Measurements from ENCODE around the gene AP1AR. TPM values are rescaled to one million over a fixed set of nuclear protein-coding genes. Genes with fewer than 3 reads are reported as not detected.

Gene AP1AR
- total RNA-seq, 1 experiment from 2014 or later: 34.6 TPM

DNA sequence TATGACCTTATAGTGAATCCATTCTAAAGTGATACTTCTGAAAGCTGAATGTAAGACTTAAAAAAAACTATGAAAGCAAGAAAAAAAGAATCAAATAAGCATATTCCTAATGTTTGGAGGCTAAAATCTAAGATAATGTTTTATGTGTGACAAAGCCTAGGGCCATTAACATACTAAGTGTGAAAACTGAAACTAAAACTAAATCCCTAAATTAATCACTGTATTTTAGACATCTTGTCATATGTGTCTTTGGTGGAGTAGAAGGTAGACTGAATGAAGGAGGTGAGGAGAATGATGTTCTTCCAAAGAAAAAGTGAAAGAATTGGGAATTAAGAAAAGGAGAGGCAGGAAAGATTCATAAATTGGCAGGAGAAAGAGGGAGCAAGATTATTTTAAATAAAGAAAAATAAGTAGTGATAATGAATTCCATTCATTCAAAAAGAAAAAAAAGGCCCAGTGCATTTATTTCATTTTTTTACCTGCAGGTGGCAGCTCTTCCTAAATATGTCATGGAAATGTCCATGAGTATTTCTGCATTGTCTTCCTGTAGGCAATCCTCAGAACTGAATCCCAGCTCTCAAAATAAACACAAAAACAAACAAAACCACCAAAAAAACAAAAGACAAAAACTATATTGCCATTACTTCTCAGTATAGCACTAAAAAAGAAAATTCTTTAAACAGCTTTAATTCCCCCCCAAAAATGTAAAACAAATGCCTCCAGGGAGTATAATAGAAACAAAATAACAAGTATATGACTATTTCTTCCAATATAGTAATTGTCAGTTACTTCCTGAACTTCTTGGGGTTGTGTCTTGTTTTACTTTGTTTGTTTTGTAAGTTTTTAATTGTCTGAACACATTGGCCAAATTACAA is 17.0 kb upstream of the AP1AR start:
- peak; percentile 40 for DNase-seq (ENCODE audit: low spot score)
- in situ Hi-C loops (cut with HindIII; ENCODE audit: low sequenced_read_pairs): no loop called here

- no peak for DNase-seq (ENCODE audit: low spot score)
- in situ Hi-C loops (cut with HindIII; ENCODE audit: low sequenced_read_pairs): no loop called here
These were observed 11.7 kb upstream of the AP1AR start for GRCh38 chr4:112219826-112220366.

DNA sequence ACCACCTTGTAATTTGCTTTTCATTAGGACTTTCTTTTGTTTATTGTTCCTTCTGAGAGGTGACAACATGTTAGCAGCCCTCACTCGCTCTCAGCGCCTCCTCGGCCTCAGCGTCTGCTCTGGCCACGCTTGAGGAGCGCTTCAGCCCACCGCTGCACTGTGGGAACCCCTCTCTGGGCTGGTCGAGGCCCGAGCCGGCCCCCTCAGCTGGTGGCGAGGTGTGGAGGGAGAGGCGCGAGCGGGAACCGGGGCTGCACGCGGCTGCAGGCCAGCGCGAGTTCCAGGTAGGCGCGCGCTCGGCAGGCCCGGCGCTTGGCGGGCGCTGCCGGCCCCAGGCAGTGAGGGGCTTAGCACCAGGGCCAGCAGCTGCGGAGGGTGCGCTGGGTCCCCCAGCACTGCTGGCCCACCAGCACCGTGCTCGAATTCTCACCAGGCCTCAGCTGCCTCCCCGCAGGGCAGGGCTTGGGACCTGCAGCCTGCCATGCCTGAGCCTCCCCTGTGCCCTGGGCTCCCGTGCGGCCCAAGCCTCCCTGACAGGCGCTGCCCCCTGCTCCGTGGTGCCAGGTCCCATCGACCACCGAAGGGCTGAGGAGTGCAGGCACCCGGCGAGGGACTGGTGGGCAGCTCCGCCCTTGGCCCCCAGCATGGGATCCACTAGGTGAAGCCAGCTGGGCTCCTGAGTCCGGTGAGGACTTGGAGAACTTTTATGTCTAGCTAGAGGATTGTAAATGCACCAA is 9.2 kb upstream of the AP1AR start:
- in situ Hi-C loops (cut with HindIII; ENCODE audit: low sequenced_read_pairs): no loop called here
- DNase-seq (ENCODE audit: low spot score): no peak

DNA sequence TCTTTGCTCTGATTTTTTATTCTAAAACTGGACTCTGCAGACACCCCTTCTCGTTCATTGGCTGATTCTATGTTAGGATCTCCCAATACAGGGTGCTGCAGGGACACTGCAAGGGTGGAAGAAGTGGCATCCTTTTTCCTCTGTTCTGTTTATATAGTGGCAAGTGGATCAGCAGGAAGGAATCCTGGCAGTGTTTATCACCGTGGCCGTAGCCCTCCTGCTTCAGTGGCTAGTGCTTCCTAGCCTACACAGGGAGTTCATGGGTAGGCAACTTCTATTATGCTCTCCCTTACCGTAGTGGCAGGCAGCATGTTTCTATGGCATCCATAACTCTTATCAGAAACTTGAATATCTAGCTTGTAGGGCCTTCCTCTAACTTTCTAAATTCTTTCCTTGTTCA is 6.4 kb upstream of the AP1AR start:
- in situ Hi-C loops (cut with HindIII; ENCODE audit: low sequenced_read_pairs): no loop called here
- no peak for DNase-seq (ENCODE audit: low spot score)

GRCh38 chr4:112230879-112231778 is 458 bp upstream of the AP1AR start:
- peak; percentile 98 for DNase-seq (ENCODE audit: low spot score)
- in situ Hi-C loops (cut with HindIII; ENCODE audit: low sequenced_read_pairs): no loop called here

DNA sequence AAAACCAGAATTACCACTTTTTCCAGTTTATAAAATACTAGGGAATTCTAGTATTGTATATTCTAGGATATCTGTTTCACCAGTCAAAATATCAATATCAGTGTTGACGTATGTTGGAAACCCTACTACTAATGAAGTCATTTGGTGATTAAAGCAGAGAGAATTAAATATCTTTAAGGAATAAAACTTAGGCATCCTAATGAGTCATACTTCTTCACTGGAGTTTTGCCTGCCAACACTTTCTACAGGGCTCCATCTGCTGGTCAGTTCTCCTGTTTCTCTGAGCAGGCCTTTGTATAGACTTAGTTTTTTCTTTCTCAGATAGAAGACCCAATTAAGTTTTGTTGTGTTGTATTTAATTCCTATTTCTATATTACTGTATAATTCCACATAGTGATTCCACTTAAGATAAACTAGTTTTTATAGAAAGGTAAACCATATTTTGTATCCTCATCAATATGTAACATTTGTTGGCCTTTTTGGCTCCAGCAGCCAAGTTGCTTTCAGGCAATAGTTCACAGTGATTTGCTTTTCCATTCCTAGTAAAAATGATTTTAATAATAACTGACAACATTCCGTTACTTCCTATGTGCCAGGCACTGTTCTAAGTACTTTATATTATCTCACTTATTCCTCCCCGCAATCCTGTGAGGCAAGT is 3.5 kb downstream of the AP1AR start:
- in situ Hi-C loops (cut with HindIII; ENCODE audit: low sequenced_read_pairs): no loop called here
- peak; percentile 80 for DNase-seq (ENCODE audit: low spot score)

DNA sequence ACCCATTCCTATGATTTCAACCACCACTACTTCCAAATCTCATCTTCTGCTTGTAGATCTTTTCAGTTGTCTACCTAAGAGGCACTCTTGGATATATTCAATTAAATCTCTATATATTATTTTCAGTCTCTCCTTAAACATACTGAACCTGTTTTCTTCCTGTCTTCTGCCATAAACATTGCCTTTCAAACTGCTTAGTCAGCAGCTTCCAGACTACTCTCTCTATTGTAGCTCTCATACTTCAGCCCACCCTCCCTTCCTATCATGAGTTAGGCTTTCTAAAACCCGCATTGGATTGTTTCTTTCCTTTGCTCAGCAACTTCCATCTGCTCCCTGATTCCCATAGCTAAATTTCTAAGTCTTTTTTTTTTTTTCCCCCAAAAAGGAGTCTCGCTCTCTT is 4.5 kb downstream of the AP1AR start:
- DNase-seq (ENCODE audit: low spot score): no peak
- in situ Hi-C loops (cut with HindIII; ENCODE audit: low sequenced_read_pairs): no loop called here

- in situ Hi-C loops (cut with HindIII; ENCODE audit: low sequenced_read_pairs): no loop called here
- DNase-seq (ENCODE audit: low spot score): no peak
These were observed 7.2 kb downstream of the AP1AR start for GRCh38 chr4:112238833-112239232.

GRCh38 chr4:112245383-112245782 is 13.8 kb downstream of the AP1AR start:
- in situ Hi-C loops (cut with HindIII; ENCODE audit: low sequenced_read_pairs): no loop called here
- no peak for DNase-seq (ENCODE audit: low spot score)

DNA sequence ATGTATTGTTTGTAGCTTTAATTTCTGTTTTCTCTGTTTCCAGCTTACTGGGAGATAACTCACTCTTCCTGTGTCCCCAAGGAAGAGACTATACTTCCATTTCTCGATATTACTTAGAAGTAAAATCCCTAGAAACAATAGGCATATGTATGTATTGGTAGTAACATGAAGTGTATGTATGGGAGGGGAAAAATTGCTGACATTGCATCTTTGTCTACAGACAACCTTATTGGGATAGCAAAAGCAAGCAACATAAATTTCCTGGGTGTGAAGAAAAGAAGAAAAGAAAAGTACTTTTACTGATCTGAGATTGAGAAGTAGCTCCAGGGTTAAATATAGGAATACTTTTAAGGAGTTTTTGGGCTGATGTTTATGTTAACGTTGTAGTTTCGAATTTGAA is 15.4 kb downstream of the AP1AR start:
- no peak for DNase-seq (ENCODE audit: low spot score)
- in situ Hi-C loops (cut with HindIII; ENCODE audit: low sequenced_read_pairs): no loop called here

DNA sequence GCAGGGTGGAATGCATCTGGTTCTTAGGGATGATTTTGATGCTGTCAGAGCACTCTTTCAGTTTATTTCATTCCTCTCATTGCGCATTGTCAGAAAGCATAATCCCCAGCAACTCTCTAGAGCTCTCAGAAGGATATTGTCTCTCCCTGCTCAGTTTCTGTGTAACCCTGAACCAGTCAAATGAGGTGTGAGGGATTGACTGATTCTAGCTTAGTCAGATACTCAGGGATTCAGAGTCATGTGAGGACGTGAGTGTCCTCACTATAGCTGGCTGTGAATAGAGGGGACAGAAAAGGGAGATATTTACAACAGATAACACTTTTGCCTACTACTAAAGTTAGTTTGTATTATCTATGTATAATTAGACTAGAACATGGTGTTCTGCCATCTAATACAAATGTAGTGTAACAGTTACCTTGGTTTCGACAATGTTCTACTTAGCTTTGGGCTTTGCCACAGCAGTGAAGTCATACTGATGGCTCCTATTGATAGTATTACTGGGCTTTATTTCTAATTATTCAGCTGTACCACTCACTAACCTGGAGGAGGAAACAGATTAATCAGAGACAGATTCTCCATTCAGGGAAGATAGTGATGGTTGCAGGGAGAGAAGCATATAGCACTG is 19.5 kb downstream of the AP1AR start:
- in situ Hi-C loops (cut with HindIII; ENCODE audit: low sequenced_read_pairs): no loop called here
- no peak for DNase-seq (ENCODE audit: low spot score)

DNA sequence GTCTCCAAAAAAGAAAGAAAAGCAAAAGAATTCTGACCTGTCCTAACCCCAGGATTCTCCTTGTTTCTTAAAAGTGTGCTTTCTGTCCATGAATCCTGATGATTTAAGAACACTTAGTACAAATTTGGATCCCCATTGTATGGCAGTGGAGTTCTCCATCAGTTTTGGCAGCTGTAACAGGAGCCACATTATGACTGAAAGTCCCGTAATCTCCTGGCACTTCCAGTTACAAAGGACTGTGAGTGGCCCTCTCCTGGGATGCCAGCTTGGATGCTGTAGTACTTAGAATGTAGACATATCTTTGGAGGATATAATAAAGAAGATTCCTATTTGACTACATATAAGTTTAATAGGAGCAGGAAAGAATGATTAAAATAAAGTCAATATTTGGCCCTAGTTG is 20.6 kb downstream of the AP1AR start:
- no peak for DNase-seq (ENCODE audit: low spot score)
- in situ Hi-C loops (cut with HindIII; ENCODE audit: low sequenced_read_pairs): no loop called here

- no peak for DNase-seq (ENCODE audit: low spot score)
These were observed 21.9 kb downstream of the AP1AR start for GRCh38 chr4:112253382-112254000.

DNA sequence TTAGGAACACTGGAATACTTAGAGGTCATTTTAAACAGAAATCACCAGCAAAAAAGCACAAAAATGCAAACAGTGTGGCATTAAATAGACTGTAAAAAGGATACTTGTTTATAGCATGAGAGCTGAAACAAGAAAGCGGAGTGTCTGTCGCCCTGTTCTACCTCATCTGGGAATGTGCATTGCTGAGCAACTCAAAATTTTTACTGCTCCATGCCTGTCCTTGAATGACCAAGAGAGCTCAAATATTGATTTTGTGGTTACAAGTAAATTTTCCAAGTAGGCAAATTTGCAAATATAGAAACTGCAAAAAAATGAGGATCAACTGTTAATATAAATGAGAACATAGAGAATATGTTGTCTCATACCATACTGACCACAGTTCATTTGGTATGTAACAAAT is 25.5 kb downstream of the AP1AR start:
- in situ Hi-C loops (cut with HindIII; ENCODE audit: low sequenced_read_pairs): no loop called here
- no peak for DNase-seq (ENCODE audit: low spot score)

More at GRCh38 chr4:112253382-112254000, 21.9 kb downstream of the AP1AR start:
- in situ Hi-C loops (cut with HindIII; ENCODE audit: low sequenced_read_pairs): no loop called here

GRCh38 chr4:112266823-112267222 is 35.2 kb downstream of the AP1AR start:
- in situ Hi-C loops (cut with HindIII; ENCODE audit: low sequenced_read_pairs): no loop called here
- DNase-seq (ENCODE audit: low spot score): no peak

- DNase-seq (ENCODE audit: low spot score): no peak
- in situ Hi-C loops (cut with HindIII; ENCODE audit: low sequenced_read_pairs): no loop called here
These were observed 38.5 kb downstream of the AP1AR start for GRCh38 chr4:112270051-112270450.

DNA sequence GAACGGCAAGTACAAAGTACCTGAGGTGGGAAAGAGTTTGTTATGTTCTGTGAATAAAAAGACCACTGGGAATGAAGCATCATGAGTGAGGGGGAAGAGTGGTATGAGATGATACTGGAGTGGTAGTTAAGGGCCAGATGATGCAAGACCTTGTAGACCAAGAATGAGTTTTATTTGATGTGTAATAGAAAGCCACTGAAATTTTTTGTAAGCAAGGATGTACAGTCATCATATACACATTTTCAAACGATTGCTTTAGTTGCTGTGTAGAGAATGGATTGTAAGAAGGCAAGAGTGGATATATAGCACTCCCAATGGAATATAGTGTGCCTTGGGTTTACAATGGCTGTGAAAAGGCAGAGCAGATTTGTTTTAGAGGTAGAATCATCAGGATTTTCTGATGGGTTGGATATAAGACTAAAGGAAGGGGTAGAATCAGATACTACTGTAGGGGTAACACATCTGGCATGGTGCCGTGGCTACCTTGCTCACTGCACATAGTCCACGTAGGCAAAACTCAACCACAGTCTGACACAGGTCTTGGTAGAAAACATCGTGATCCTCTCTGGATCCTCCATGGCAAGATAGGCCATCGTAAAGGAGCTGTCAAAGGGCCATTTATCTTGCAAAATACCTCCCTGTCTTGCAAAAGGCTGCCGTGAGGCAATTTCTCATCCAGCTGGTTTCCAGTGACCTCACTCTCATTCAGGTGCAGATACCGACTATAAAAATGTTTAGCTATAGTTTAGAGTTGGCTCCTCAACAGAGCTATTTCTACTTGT is 39.2 kb downstream of the AP1AR start:
- in situ Hi-C loops (cut with HindIII; ENCODE audit: low sequenced_read_pairs): no loop called here
- no peak for DNase-seq (ENCODE audit: low spot score)
